ENCODE results near the gene ATP5F1B. TPM values are rescaled to one million over a fixed set of nuclear protein-coding genes. Genes with fewer than 3 reads are reported as not detected.
A peak's percentile ranks its signal among the peaks of the same experiment; 100 is the strongest.
"Not testable (repeated sequence)": the region's sequence is repeated elsewhere in the genome, so short reads cannot be mapped to it uniquely, and the experiment has no call there.

The ATP5F1B gene
- total RNA-seq, 1 donor from 2014 or later = 405 TPM

DNA sequence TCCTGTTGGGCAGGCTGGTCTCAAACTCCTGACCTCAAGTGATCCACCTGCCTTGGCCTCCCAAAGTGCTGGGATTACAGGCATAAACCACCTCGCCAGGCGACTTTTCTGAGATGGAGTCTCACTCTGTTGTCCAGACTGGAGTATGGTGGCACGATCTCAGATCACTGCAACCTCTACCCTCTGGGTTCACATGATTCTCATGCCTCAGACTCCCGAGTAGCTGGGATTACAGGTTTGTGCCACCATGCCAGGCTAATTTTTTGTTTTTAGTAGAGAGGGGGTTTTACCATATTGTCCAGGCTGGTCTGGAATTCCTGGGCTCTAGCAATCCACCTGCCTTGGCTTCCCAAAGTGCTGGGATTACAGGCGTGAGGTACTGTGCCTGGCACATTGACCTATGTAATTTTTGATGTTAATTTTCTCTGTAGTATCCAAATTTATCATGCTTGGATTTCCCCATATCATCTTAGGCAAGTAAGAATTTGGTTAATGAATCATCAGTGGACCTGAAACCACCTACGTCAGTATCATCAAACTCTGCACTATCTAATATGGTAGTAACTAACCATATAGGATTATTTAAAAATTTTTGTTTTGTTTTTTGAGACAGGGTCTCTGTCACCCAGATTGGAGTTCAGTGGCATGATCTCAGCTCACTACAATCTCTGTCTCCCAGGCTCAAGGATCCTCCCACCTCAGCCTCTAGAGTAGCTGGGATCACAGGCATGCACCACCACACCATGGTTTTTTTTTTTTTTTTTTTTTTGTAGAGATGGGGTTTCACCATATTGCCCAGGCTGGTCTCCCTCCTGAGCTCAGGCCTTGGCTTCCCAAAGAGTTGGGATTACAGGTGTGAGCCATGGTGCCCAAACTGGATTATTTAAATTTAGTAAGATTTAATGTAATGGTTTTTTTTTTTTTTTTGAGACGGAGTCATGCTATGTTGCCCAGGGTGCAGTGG, 11.9 kb upstream of the ATP5F1B start:
- TF ChIP-seq POLR2A (IDR thresholded peaks at IDR 0.05) = no peak
- TF ChIP-seq, protein P1, sequence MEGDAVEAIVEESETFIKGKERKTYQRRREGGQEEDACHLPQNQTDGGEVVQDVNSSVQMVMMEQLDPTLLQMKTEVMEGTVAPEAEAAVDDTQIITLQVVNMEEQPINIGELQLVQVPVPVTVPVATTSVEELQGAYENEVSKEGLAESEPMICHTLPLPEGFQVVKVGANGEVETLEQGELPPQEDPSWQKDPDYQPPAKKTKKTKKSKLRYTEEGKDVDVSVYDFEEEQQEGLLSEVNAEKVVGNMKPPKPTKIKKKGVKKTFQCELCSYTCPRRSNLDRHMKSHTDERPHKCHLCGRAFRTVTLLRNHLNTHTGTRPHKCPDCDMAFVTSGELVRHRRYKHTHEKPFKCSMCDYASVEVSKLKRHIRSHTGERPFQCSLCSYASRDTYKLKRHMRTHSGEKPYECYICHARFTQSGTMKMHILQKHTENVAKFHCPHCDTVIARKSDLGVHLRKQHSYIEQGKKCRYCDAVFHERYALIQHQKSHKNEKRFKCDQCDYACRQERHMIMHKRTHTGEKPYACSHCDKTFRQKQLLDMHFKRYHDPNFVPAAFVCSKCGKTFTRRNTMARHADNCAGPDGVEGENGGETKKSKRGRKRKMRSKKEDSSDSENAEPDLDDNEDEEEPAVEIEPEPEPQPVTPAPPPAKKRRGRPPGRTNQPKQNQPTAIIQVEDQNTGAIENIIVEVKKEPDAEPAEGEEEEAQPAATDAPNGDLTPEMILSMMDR (IDR thresholded peaks at IDR 0.05) = no peak
- no peak for TF ChIP-seq POLR2AphosphoS5 (IDR thresholded peaks at IDR 0.05; ENCODE audit: insufficient read depth in 1 of 2, low read depth in 1 of 2)
- H3K27me3 ChIP-seq = no peaks in the 10 kb centered on the region
- peaks cover 0 to under 1% of the 10 kb centered on the region in 2 donors for H3K36me3 ChIP-seq
- intact Hi-C loops (cut with DNase I) = no loop called here
- no peak overlapping the region for H3K27ac ChIP-seq
- DNase-seq (ENCODE audit: extremely low spot score in 2 of 2) = no peak
- H3K4me3 ChIP-seq = no peak overlapping the region
- no peaks in the 10 kb centered on the region for H3K4me1 ChIP-seq
- no peaks in the 10 kb centered on the region for H3K9me3 ChIP-seq

DNA sequence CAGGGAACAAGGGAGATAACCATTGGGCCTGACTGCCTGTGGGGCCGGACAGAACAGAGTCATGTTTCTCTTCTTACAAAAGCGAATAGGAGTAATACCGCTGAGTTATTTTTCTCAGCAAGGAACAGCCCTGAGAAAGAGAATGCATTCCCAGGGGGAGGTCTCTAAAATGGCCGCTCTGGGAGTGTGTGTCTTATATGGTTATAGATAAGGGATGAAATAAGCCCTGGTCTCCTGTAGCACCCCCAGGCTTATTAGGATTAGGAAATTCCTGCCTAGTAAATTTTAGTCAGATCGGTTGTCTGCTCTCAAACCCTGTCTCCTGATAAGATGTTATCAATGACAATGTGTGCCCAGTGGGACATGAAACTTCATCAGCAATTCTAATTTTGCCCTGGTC, 8.0 kb upstream of the ATP5F1B start:
- not testable (repeated sequence) for H3K4me3 ChIP-seq; DNase-seq (ENCODE audit: extremely low spot score in 2 of 2); H3K27ac ChIP-seq

DNA sequence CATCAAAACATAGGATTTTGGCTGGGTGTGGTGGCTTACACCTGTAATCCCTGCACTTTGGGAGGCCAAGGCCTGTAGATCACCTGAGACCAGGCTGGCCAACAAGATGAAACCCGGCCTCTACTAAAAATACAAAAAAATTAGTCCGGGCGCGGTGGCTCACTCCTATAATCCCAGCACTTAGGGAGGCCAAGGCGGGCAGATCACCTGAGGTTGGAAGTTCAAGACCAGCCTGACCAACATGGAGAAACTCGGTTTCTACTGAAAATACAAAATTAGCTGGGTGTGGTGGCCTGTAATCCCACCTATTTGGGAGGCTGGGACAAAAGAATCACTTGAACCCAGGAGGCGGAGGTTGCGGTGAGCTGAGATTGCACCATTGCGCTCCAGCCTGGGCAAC, 2.2 kb upstream of the ATP5F1B start:
- H3K27me3 ChIP-seq; H3K4me3 ChIP-seq; H3K27ac ChIP-seq; DNase-seq (ENCODE audit: extremely low spot score in 2 of 2); H3K9me3 ChIP-seq; intact Hi-C loops (cut with DNase I): not testable (repeated sequence)
- Histone ChIP-seq H3K4me1 (peaks cover 26% of the 10 kb centered on the region), H3K36me3 (peaks cover 0 to 16% of the 10 kb centered on the region in 2 donors)

More for the DNA sequence above, 8.0 kb upstream of the ATP5F1B start:
- H3K27me3 ChIP-seq; H3K36me3 ChIP-seq; H3K9me3 ChIP-seq; intact Hi-C loops (cut with DNase I); H3K4me1 ChIP-seq: not testable (repeated sequence)

DNA sequence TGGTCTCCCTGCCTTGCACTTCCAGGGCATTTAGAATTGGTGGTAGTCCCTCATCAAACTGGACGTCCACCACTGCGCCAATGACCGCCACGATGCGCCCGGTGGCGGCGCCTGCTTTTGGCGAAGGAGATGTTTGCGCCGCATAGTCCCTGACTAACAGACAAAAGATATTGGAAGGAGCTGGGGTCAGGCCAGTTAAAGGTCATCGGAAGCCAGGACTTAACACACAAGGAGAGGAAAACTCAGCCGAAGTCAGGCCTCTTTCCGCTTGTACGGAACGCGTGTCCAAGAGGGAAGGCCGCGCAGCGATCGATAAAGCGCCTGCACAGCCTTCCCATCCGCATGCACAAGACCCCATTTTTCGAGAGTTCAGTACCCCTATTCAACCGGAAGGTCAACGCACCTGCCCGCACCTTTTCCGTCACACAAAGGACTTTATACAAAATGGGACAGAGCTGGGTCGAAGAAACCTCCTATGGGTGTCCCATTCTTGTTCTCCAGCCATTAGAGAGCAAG, 525 bp downstream of the ATP5F1B start:
- H3K4me1 ChIP-seq = peaks cover 26% of the 10 kb centered on the region
- DNase-seq (ENCODE audit: extremely low spot score in 2 of 2) = no peak
- H3K4me3 ChIP-seq = peak overlapping the region; percentile 83 to 98
- peak overlapping the region; percentile 95 for H3K27ac ChIP-seq
- H3K36me3 ChIP-seq = peaks cover 3 to 44% of the 10 kb centered on the region in 2 donors
- TF ChIP-seq POLR2AphosphoS5 (IDR thresholded peaks at IDR 0.05; ENCODE audit: insufficient read depth in 1 of 2, low read depth in 1 of 2) (no peak), POLR2A (IDR thresholded peaks at IDR 0.05) (no peak)
- H3K27me3 ChIP-seq = no peaks in the 10 kb centered on the region
- H3K9me3 ChIP-seq = no peaks in the 10 kb centered on the region
- intact Hi-C loops (cut with DNase I) = no loop called here

DNA sequence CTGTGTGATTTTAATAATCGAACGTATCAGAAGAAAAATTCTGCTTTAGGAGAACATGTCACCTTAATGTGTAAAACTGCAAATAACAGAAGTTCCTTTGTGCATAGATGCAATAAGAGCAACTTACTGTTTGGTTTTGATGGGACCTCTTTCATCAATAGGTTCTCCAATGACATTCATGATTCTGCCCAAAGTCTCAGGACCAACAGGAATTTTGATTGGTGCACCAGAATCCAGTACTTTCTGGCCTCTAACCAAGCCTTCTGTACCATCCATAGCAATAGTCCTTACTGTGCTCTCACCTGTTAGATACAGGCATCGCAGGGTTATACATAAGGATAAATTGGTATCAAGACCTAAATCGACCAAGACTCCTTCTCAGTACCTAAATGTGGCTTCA, 1.1 kb downstream of the ATP5F1B start:
- DNase-seq (ENCODE audit: extremely low spot score in 2 of 2) = no peak
- no peak for TF ChIP-seq POLR2A (IDR thresholded peaks at IDR 0.05)
- TF ChIP-seq, protein P1 (IDR thresholded peaks at IDR 0.05) = no peak
- no peak for TF ChIP-seq POLR2AphosphoS5 (IDR thresholded peaks at IDR 0.05; ENCODE audit: insufficient read depth in 1 of 2, low read depth in 1 of 2)
- peaks cover 3 to 50% of the 10 kb centered on the region in 2 donors for H3K36me3 ChIP-seq
- peak overlapping the region; percentile 83 to 98 for H3K4me3 ChIP-seq
- peaks cover 26% of the 10 kb centered on the region for H3K4me1 ChIP-seq
- intact Hi-C loops (cut with DNase I) = loop anchor here (5.0 kb wide), 1 partner anchor 43 kb away; the partner anchor contains the start of gene PTGES3
- no peaks in the 10 kb centered on the region for H3K27me3 ChIP-seq
- H3K9me3 ChIP-seq = no peaks in the 10 kb centered on the region
- peak overlapping the region; percentile 95 for H3K27ac ChIP-seq

DNA sequence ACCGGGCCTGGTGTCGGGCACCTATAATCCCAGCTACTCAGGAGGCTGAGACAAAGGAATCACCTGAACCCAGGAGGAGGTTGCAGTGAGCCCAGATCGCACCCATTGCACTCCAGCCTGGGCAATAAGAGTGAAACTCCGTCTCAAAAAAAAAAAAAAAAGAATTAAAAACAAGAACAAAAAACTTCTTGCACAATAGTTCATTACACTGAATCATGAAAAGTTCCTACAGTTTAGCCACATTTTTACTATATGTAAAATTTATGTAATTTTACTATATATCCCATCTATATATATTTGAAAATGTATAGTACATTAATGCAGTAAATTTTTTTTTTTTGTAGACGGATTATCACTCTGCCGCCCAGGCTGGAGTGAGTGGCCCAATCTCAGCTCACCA, 4.6 kb downstream of the ATP5F1B start:
- Histone ChIP-seq H3K4me3 (no peak overlapping the region), H3K9me3 (no peaks in the 10 kb centered on the region), H3K4me1 (peaks cover 31% of the 10 kb centered on the region), H3K27me3 (no peaks in the 10 kb centered on the region), H3K27ac (no peak overlapping the region), H3K36me3 (peaks cover 3 to 71% of the 10 kb centered on the region in 2 donors)
- DNase-seq (ENCODE audit: extremely low spot score in 2 of 2) = no peak
- intact Hi-C loops (cut with DNase I) = loop anchor here (5.0 kb wide), 1 partner anchor 46 kb away; the partner anchor contains the start of gene PTGES3
- TF ChIP-seq POLR2AphosphoS5 (IDR thresholded peaks at IDR 0.05; ENCODE audit: insufficient read depth in 1 of 2, low read depth in 1 of 2) (no peak), POLR2A (IDR thresholded peaks at IDR 0.05) (no peak)
- TF ChIP-seq, protein P1 (IDR thresholded peaks at IDR 0.05) = no peak

All from vagina (tissue), 2 donors.